GM12873 (cell line): ENCODE measurements around the gene ELMO1.

ENCODE experiments used
- TF ChIP-seq, protein P1 (sequence below): IDR thresholded peaks from 2 replicates; pipeline ENCODE4 v1.5.1; 2012; ENCODE audit warnings: low read depth, mild to moderate bottlenecking, moderate library complexity, low read length, control low read depth; ENCODE audit not compliant: insufficient read depth; ENCODE audit errors: missing control alignments

ELMO1 gene

DNA sequence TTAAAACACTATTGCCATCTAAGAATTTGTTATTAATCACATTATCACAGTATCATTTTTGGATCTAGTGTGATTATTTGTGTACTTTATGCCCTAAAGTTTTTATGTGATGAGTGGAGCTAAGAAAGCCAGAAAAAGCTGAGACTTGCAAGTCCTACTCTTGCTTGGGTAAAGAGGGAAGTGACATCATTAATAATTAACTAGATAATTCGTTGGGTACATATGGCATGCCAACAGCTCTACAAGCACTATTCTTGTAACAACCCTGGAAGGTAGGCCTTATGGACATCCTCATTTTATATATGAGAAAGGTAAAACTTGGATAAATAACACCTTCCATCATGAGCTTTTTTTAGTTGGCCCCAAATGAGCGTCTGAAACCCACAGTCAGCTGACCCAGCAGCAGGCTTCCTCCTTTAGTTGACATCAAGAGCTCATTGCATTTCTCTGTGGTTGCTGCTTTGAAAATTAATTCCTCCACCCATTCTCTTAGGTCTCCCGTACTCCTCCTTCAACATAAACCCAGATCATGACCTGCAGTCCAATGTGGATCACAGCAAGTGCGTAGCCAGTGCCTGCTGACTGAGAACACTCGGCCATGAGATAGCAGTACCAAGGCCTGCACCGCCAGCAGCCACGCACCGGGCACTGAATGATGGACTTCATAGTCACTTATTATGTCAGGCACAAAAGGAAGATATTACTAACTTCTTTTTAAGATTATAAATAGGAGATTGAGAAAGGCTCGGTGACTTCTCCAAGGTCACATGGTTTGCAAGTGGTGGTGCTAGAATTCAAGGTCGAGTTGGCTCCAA, 432.4 kb downstream of the ELMO1 start:
- TF ChIP-seq, protein P1, sequence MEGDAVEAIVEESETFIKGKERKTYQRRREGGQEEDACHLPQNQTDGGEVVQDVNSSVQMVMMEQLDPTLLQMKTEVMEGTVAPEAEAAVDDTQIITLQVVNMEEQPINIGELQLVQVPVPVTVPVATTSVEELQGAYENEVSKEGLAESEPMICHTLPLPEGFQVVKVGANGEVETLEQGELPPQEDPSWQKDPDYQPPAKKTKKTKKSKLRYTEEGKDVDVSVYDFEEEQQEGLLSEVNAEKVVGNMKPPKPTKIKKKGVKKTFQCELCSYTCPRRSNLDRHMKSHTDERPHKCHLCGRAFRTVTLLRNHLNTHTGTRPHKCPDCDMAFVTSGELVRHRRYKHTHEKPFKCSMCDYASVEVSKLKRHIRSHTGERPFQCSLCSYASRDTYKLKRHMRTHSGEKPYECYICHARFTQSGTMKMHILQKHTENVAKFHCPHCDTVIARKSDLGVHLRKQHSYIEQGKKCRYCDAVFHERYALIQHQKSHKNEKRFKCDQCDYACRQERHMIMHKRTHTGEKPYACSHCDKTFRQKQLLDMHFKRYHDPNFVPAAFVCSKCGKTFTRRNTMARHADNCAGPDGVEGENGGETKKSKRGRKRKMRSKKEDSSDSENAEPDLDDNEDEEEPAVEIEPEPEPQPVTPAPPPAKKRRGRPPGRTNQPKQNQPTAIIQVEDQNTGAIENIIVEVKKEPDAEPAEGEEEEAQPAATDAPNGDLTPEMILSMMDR: no peak

DNA sequence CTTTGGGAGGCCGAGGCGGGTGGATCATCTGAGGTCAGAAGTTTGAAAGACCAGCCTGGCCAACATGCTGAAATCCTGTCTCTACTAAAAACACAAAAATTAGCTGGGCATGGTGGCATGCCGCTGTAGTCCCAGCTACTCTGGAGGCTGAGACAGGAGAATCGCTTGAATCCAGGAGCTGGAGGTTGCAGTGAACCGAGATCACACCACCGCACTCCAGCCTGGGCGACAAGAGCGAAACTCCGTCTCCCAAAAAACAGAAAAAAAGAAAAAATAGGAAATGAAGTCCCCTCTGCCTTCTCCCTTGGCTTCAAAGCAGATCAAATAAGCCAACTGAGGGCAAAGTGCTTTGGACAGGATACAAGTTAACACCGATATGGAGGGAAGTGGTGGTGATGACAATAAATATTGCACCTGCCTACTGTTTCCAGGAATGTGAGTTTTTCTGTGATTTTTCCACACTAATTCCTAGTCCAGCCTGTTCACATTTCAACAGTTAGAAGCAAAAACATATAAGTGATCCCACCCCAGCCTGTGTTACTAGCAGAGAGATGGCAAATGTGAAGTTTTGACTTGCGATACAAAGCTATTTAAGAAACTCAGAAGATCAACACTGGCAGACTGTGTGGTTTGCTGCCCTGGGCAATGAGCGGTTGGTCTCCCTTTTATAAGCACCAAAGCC, 433.2 kb downstream of the ELMO1 start:
- TF ChIP-seq, protein P1: no peak

DNA sequence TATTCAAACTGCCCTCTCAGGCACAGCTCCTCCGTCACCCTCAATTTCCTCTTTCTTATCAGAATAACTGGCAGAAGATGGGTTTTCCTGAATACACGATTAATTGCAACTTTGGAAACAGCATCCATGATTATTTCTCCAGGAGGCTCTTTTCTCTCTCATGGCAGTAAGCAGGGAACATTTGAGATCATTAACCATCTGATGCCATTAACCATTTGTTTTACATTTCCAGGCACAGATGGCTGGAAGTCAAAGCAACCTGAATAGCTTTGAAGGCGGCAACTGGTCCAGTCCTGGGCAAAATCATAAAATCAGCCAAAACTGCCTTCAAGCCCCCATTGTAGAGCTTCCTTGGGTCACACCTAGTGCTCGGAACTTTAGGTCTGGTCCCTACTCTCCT, 434.9 kb downstream of the ELMO1 start:
- TF ChIP-seq, protein P1: no peak

DNA sequence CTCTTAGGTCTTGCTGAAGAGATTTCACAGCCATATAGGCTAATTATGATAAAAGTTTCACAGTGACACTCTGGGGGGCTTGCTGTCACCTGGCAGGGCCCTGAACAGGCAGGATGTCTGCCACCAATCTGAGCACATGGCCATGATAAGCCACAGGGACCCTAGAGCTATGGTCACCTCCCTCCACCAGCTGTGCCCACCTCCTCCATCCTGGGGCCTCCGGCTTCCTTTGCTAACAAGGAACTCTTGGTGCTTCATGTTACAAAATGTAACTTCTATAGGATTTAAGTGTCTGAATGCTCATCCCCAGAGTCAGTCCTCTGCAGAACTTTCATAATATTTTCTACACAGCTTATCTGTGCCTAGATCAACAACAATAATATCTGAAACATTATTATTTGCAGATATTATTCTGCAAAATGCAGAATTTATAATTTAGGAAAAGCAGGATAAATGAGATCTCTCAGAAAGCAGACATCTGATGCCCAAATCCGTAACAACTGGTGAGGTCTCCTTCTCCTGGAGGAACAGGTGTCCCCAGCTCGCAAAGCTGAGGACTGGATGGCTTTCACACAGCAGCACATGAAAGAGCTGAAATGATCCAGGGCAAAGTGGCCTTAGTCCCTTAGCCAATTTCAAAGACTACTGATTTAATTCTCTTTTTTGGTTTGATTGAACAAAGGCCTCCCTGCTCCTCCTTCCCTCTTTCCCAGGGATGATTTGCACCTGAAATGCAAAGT, 437.3 kb downstream of the ELMO1 start:
- TF ChIP-seq, protein P1: no peak

DNA sequence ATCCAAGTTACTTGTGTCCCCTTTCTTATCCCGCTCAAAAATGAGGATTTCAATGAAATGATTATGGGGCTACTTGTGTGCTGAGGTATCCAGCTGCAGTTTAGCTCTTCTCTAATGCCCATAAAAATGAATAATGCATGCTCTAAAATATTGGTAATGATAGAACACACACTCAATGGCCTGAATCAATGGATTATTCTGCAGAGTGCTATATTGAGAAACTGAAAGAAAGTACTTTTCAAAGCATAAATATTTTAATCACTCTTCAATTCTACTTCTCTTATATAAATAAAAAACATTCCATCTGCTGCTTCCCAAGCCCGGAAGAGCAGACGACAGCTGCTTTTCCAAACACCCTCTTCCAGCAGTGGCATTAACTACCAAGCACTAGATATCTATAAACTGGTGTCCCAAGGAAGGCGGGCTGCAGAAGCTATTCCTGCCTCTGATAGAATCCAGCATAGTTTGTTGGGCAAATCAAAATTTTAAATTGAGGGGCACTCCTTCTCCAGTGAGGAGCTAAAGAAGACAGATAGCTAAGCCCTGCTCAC, 439.5 kb downstream of the ELMO1 start:
- TF ChIP-seq, protein P1: no peak

DNA sequence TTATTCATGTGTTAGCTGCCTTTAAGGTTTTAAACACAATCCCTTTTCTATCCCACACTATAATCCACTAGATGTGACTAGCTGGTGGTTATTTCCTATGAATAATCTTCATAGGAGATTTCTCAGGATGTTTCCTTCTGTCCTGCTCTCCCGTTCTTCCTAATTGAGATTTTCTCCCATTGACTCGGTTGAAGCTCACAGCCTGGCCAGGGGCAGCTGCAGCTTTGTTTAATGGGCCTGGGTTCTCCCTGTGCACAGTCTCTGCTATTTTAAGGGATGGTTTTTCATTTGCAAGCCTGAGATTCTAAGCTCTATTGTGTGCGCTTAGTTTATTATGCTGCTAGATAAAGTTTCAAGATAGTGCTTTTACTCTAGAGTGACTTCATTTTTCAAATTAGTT, 441.0 kb downstream of the ELMO1 start:
- TF ChIP-seq, protein P1: no peak

DNA sequence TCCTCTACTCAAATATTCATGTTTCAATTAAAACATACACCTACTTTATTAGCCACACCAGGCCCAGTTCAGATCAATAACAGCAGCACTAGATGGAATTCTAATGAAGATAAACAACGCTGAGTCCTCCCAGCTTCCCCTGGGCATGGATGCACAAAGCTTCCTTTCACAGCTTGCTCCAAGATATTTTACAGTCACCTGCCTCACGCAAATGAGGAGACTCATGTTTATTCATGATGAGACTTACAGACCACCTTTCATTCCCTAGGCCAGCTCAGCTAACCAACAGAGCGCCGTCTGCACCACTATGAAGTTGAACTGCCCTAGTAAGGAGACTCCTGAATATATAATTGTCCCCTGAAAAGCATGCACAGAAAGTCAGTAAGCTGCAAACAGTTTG, 441.4 kb downstream of the ELMO1 start:
- TF ChIP-seq, protein P1: no peak
